GM18502 (cell line): ENCODE data around the gene KIRREL3.
"Not testable (repeated sequence)": the region's sequence is repeated elsewhere in the genome, so short reads cannot be mapped to it uniquely, and the experiment has no call there.

Source experiments
- ATAC-seq: cut with Tn5 transposase; IDR thresholded peaks from one replicate; pipeline ENCODE4 v1.9.1; 2021; ENCODE audit warnings: mild to moderate bottlenecking; ENCODE audit not compliant: unreplicated experiment, poor library complexity

Gene KIRREL3

GRCh38 chr11:126963603-126964363 lies 36.8 kb downstream of the KIRREL3 start:
- ATAC-seq: no peak

GRCh38 chr11:126963115-126963514 lies 37.5 kb downstream of the KIRREL3 start:
- ATAC-seq: no peak

GRCh38 chr11:126959700-126960099 lies 40.9 kb downstream of the KIRREL3 start:
- no peak for ATAC-seq

- no peak for ATAC-seq
These were observed 43.9 kb downstream of the KIRREL3 start for GRCh38 chr11:126956635-126957034.

GRCh38 chr11:126952533-126952932 lies 48.0 kb downstream of the KIRREL3 start:
- ATAC-seq: not testable (repeated sequence)

- ATAC-seq: no peak
These were observed 49.1 kb downstream of the KIRREL3 start for GRCh38 chr11:126951465-126951864.

- no peak for ATAC-seq
These were observed 51.3 kb downstream of the KIRREL3 start for GRCh38 chr11:126949066-126949891.

- no peak for ATAC-seq
These were observed 52.0 kb downstream of the KIRREL3 start for GRCh38 chr11:126948563-126948962.

- ATAC-seq: no peak
These were observed 55.3 kb downstream of the KIRREL3 start for GRCh38 chr11:126945319-126945718.

- no peak for ATAC-seq
These were observed 57.3 kb downstream of the KIRREL3 start for GRCh38 chr11:126943316-126943715.

GRCh38 chr11:126942146-126942545 lies 58.4 kb downstream of the KIRREL3 start:
- no peak for ATAC-seq

GRCh38 chr11:126939552-126939951 lies 61.0 kb downstream of the KIRREL3 start:
- no peak for ATAC-seq

- ATAC-seq: no peak
These were observed 61.9 kb downstream of the KIRREL3 start for GRCh38 chr11:126938718-126939117.

GRCh38 chr11:126930091-126930841 lies 70.3 kb downstream of the KIRREL3 start:
- no peak for ATAC-seq

- no peak for ATAC-seq
These were observed 71.2 kb downstream of the KIRREL3 start for GRCh38 chr11:126929179-126930061.

GRCh38 chr11:126927623-126928022 lies 72.9 kb downstream of the KIRREL3 start:
- ATAC-seq: no peak

- ATAC-seq: no peak
These were observed 74.2 kb downstream of the KIRREL3 start for GRCh38 chr11:126926376-126926791.

- no peak for ATAC-seq
These were observed 75.1 kb downstream of the KIRREL3 start for GRCh38 chr11:126925321-126926093.

- ATAC-seq: no peak
These were observed 76.1 kb downstream of the KIRREL3 start for GRCh38 chr11:126924376-126925040.
